GM12878 (cell line): ENCODE results near the gene BCL2L13.

Experiments used
- EZH2 ChIP-seq: IDR thresholded peaks from 2 replicates; pipeline ENCODE4 v1.6.1; 2012; ENCODE audit warnings: low read depth, mild to moderate bottlenecking, control low read depth, inconsistent platforms, low read length, borderline replicate concordance; ENCODE audit not compliant: control insufficient read depth
- HDAC2 ChIP-seq: fragments of 200-600 bp; sonication (generic); IDR thresholded peaks from 2 replicates; pipeline ENCODE4 v1.6.1; 2017
- NR2F1 ChIP-seq: fragments of 450-650 bp; conservative IDR thresholded peaks from 2 replicates; pipeline ENCODE4 v1.6.1; 2017; ENCODE audit warnings: mild to moderate bottlenecking
- POLR2A ChIP-seq: IDR thresholded peaks from 2 replicates; pipeline ENCODE4 v1.6.1; 2011; ENCODE audit warnings: low read depth, mild to moderate bottlenecking, low read length
- RFX5 ChIP-seq: IDR thresholded peaks from 2 replicates; pipeline ENCODE4 v1.6.1; 2011; ENCODE audit warnings: low read depth, low read length, improper control_type of control experiment
- SP1 ChIP-seq: IDR thresholded peaks from one replicate; pipeline ENCODE4 v1.6.1; 2011; ENCODE audit warnings: low read depth, low read length
- TF ChIP-seq, protein P1 (sequence below): fragments of 450-650 bp; IDR thresholded peaks from 2 replicates; pipeline ENCODE4 v1.6.1; 2017; ENCODE audit warnings: mild to moderate bottlenecking
- TF ChIP-seq, protein P2 (sequence below), 3 experiments: IDR thresholded peaks in 2 of 3; conservative IDR thresholded peaks in 1 of 3; 2 replicates each; pipeline ENCODE4 v1.5.1; 2011; ENCODE audit warnings: low read depth in 3 of 3, low read length in 3 of 3, mild to moderate bottlenecking in 3 of 3, control low read depth in 2 of 3, moderate library complexity in 2 of 3, inconsistent platforms in 1 of 3, mixed read lengths in 1 of 3; ENCODE audit not compliant: control insufficient read depth in 2 of 3, insufficient read depth in 1 of 3; ENCODE audit errors: extremely low read depth in 1 of 3

DNA sequence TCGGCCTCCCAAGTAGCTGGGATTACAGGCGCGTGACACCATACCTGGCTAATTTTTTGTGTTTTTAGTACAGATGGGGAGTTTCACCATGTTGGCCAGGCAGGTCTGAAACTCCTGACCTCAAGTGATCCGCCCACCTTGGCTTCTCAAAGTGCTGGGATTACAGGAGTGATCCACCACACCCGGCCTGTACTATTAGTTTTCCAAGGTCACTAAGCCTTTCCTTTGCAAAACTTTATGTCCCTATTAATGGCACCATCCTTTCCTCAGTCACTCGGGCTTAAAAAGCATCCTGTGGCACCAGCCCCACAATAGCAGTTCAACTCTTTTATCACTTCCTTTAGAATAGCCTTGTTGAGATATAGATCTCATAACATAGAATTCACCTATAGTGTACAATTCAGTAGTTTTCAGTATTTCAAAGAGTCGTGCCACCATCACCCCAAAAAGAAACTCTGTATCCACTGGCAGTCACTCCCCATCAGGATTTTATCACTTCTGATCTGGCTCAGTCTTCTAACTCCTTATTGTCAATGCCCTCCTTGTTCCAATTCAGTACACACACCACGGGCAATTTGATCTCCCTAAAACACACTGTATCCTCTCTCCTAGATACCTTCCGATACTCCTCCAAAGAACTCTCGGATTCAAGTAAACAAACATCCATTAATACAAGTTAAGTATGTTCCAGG lies 921 bp upstream of the BCL2L13 start:
- TF ChIP-seq RFX5 (no peak), POLR2A (no peak), NR2F1 (no peak), EZH2 (no peak), SP1 (no peak), HDAC2 (no peak)
- TF ChIP-seq, protein P1, sequence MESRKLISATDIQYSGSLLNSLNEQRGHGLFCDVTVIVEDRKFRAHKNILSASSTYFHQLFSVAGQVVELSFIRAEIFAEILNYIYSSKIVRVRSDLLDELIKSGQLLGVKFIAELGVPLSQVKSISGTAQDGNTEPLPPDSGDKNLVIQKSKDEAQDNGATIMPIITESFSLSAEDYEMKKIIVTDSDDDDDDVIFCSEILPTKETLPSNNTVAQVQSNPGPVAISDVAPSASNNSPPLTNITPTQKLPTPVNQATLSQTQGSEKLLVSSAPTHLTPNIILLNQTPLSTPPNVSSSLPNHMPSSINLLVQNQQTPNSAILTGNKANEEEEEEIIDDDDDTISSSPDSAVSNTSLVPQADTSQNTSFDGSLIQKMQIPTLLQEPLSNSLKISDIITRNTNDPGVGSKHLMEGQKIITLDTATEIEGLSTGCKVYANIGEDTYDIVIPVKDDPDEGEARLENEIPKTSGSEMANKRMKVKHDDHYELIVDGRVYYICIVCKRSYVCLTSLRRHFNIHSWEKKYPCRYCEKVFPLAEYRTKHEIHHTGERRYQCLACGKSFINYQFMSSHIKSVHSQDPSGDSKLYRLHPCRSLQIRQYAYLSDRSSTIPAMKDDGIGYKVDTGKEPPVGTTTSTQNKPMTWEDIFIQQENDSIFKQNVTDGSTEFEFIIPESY: no peak
- TF ChIP-seq, protein P2, sequence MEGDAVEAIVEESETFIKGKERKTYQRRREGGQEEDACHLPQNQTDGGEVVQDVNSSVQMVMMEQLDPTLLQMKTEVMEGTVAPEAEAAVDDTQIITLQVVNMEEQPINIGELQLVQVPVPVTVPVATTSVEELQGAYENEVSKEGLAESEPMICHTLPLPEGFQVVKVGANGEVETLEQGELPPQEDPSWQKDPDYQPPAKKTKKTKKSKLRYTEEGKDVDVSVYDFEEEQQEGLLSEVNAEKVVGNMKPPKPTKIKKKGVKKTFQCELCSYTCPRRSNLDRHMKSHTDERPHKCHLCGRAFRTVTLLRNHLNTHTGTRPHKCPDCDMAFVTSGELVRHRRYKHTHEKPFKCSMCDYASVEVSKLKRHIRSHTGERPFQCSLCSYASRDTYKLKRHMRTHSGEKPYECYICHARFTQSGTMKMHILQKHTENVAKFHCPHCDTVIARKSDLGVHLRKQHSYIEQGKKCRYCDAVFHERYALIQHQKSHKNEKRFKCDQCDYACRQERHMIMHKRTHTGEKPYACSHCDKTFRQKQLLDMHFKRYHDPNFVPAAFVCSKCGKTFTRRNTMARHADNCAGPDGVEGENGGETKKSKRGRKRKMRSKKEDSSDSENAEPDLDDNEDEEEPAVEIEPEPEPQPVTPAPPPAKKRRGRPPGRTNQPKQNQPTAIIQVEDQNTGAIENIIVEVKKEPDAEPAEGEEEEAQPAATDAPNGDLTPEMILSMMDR (IDR thresholded peaks at IDR 0.05 in 2 of 3, conservative IDR thresholded peaks at IDR 0.05 in 1 of 3; ENCODE audit: control insufficient read depth in 2 of 3, extremely low read depth in 1 of 3, insufficient read depth in 1 of 3, low read depth in 3 of 3, low read length in 3 of 3): no peak
